ENCODE measurements around the gene FRMD3.

- TF ChIP-seq CTCF (IDR thresholded peaks at IDR 0.05; ENCODE audit: low read depth, low read length) (no peak), POLR2A (IDR thresholded peaks at IDR 0.05; ENCODE audit: extremely low read depth, insufficient read length) (no peak), MAX (IDR thresholded peaks at IDR 0.05; ENCODE audit: low read depth, low read length) (no peak)
Measured at GRCh38 chr9:83200531-83200930, 337.7 kb downstream of the FRMD3 start.

Measured in NB4 (cell line).